ENCODE results near the gene NUP160. TPM values are rescaled to one million over a fixed set of nuclear protein-coding genes. Genes with fewer than 3 reads are reported as not detected.
A peak's percentile ranks its signal among the peaks of the same experiment; 100 is the strongest.
"Not testable (repeated sequence)": the region's sequence is repeated elsewhere in the genome, so short reads cannot be mapped to it uniquely, and the experiment has no call there.

Gene NUP160
- 10 to 100 TPM; 36.6 to 53.3 (median 43.5) TPM for total RNA-seq
- total RNA-seq (2013) = 65.9 TPM

- H3K4me1 Mint-ChIP-seq = peaks cover 23 to 25% of the 10 kb centered on the region in 2 donors
- H3K4me1 ChIP-seq (ENCODE audit: control insufficient read depth, insufficient read depth, low read length) = peaks cover 20% of the 10 kb centered on the region
Measured at GRCh38 chr11:47847892-47848699, at the start of gene NUP160. TSS of gene NUP160 (minus strand) at chr11:47848350. CDS start at chr11:47848318, 32 bp downstream.

GRCh38 chr11:47896199-47896598, 48.0 kb upstream of the NUP160 start:
- Mint-ChIP-seq H3K27ac (no peak overlapping the region), H3K27me3 (ENCODE audit: low read depth in 2 of 2) (no peaks in the 10 kb centered on the region), H3K4me3 (no peak overlapping the region), H3K9me3 (no peaks in the 10 kb centered on the region), H3K4me1 (no peaks in the 10 kb centered on the region), H3K36me3 (no peaks in the 10 kb centered on the region)
- WGBS (ENCODE audit: insufficient coverage) = 100% methylated on average over 5 of the region's 7 CpGs
- no peak for DNase-seq
- H3K27me3 ChIP-seq (ENCODE audit: control insufficient read depth, insufficient read depth, low read length) = no peaks in the 10 kb centered on the region
- no peak overlapping the region for H3K4me3 ChIP-seq (ENCODE audit: low read length)
- no peak for ATAC-seq
- TF ChIP-seq CTCF (IDR thresholded peaks at IDR 0.05) = no peak
- peaks cover 9% of the 10 kb centered on the region for H3K4me1 ChIP-seq (ENCODE audit: control insufficient read depth, insufficient read depth, low read length)
- H3K27ac ChIP-seq (ENCODE audit: low read length) = no peak overlapping the region
- H3K9me3 ChIP-seq (ENCODE audit: control insufficient read depth, insufficient read depth, low read length) = no peaks in the 10 kb centered on the region
- intact Hi-C loops (cut with micrococcal nuclease) = no loop called here
- H3K36me3 ChIP-seq (ENCODE audit: control insufficient read depth, insufficient read depth, low read length) = no peaks in the 10 kb centered on the region

More at GRCh38 chr11:47847892-47848699, at the start of gene NUP160:
- Mint-ChIP-seq H3K9me3 (no peaks in the 10 kb centered on the region), H3K27me3 (ENCODE audit: low read depth in 2 of 2) (no peaks in the 10 kb centered on the region), H3K36me3 (no peaks in the 10 kb centered on the region), H3K27ac (peak within 1 kb of the TSS; percentile 95), H3K4me3 (peak within 1 kb of the TSS; percentile 98)
- Histone ChIP-seq H3K27ac (ENCODE audit: low read length) (peak within 1 kb of the TSS; percentile 87), H3K4me3 (ENCODE audit: low read length) (peak within 1 kb of the TSS; percentile 82), H3K36me3 (ENCODE audit: control insufficient read depth, insufficient read depth, low read length) (peaks cover 8% of the 10 kb centered on the region), H3K27me3 (ENCODE audit: control insufficient read depth, insufficient read depth, low read length) (no peaks in the 10 kb centered on the region), H3K9me3 (ENCODE audit: control insufficient read depth, insufficient read depth, low read length) (no peaks in the 10 kb centered on the region)
- ATAC-seq (peak; percentile 89 to 92 (median 90)), DNase-seq (peak; percentile 89 to 90)
- WGBS (ENCODE audit: insufficient coverage) = under 1% methylated on average over 66 of the region's 66 CpGs
- intact Hi-C loops (cut with micrococcal nuclease) = loop anchor here (2.0 to 5.0 kb wide), 3 partner anchors 81 to 264 kb away; partner anchors contain the start of genes FNBP4 and MTCH2
- no peak for TF ChIP-seq CTCF (IDR thresholded peaks at IDR 0.05)

- H3K36me3 ChIP-seq (ENCODE audit: control insufficient read depth, insufficient read depth, low read length) = no peaks in the 10 kb centered on the region
- Mint-ChIP-seq H3K9me3 (no peaks in the 10 kb centered on the region), H3K27me3 (ENCODE audit: low read depth in 2 of 2) (no peaks in the 10 kb centered on the region), H3K36me3 (no peaks in the 10 kb centered on the region), H3K27ac (no peak overlapping the region), H3K4me3 (no peak overlapping the region), H3K4me1 (no peaks in the 10 kb centered on the region)
- ATAC-seq (no peak), DNase-seq (no peak)
- no peaks in the 10 kb centered on the region for H3K9me3 ChIP-seq (ENCODE audit: control insufficient read depth, insufficient read depth, low read length)
- no peak overlapping the region for H3K4me3 ChIP-seq (ENCODE audit: low read length)
- H3K4me1 ChIP-seq (ENCODE audit: control insufficient read depth, insufficient read depth, low read length) = peaks cover 6% of the 10 kb centered on the region
- WGBS (ENCODE audit: insufficient coverage) = 100% methylated on average over 1 of the region's 2 CpGs
- H3K27ac ChIP-seq (ENCODE audit: low read length) = no peak overlapping the region
- H3K27me3 ChIP-seq (ENCODE audit: control insufficient read depth, insufficient read depth, low read length) = no peaks in the 10 kb centered on the region
- TF ChIP-seq CTCF (IDR thresholded peaks at IDR 0.05) = no peak
- intact Hi-C loops (cut with micrococcal nuclease) = no loop called here
Measured at GRCh38 chr11:47895035-47895434, 46.9 kb upstream of the NUP160 start.

- H3K27me3 ChIP-seq (ENCODE audit: control insufficient read depth, insufficient read depth, low read length); H3K9me3 ChIP-seq (ENCODE audit: control insufficient read depth, insufficient read depth, low read length); ATAC-seq; H3K4me3 ChIP-seq (ENCODE audit: low read length); intact Hi-C loops (cut with micrococcal nuclease); H3K4me1 Mint-ChIP-seq; H3K36me3 ChIP-seq (ENCODE audit: control insufficient read depth, insufficient read depth, low read length); H3K4me1 ChIP-seq (ENCODE audit: control insufficient read depth, insufficient read depth, low read length); H3K9me3 Mint-ChIP-seq; H3K36me3 Mint-ChIP-seq; DNase-seq; H3K27ac Mint-ChIP-seq; H3K4me3 Mint-ChIP-seq; H3K27me3 Mint-ChIP-seq (ENCODE audit: low read depth in 2 of 2); H3K27ac ChIP-seq (ENCODE audit: low read length): not testable (repeated sequence)
- WGBS (ENCODE audit: insufficient coverage) = 95% methylated on average over 47 of the region's 57 CpGs
Measured at GRCh38 chr11:47892546-47893276, 44.6 kb upstream of the NUP160 start.

Measured in natural killer cell (primary cell).